ENCODE measurements around the gene ETAA1. TPM values are rescaled to one million over a fixed set of nuclear protein-coding genes. Genes with fewer than 3 reads are reported as not detected.

ETAA1 gene
- 8.1 and 19.2 TPM in 2 replicates for total RNA-seq (2012; rRNA removed)
- polyA plus RNA-seq (2012; rRNA removed): 5.2 and 6.9 TPM in 2 replicates
- polyA plus RNA-seq (2012; cell fraction: cytosol; rRNA removed): 2.3 and 2.4 TPM in 2 replicates
- 3.4 and 12.7 TPM in 2 replicates for polyA plus RNA-seq (2012; cell fraction: nucleus; rRNA removed; ENCODE audit: low replicate concordance)
- percentile 79 among the genes with signal in this experiment for Bru-seq, nascent RNA
- percentile 62 among the genes with signal in this experiment for BruChase-seq, experiment 1, labeled RNA remaining after a 6-hour chase
- percentile 75 among the genes with signal in this experiment for BruChase-seq, experiment 2, labeled RNA remaining after a 2-hour chase
- long read RNA-seq, transcript ETAA1-201 (6 exons, 3,418 nt): major isoform, 7 of 14 reads
- long read RNA-seq, partial matches to known transcripts: 2 of 14 reads
- long read RNA-seq, other reads (novel, unspliced or antisense): 5 of 14 reads

- H3K27me3 ChIP-seq (ENCODE audit: control insufficient read depth, insufficient read depth, low read length): no peaks in the 10 kb centered on the region
- H2BK120ac ChIP-seq (ENCODE audit: low read depth, low read length): peak within 1 kb of the TSS; percentile 88
- H3K79me1 ChIP-seq (ENCODE audit: low read depth in 1 of 2, low read length in 2 of 2): peaks cover 3 to 19% of the 10 kb centered on the region in 2 experiments; a peak in 3 of 4 replicates
- H3K4me1 ChIP-seq (ENCODE audit: control insufficient read depth, insufficient read depth, low read length): peaks cover 9% of the 10 kb centered on the region
- peak within 1 kb of the TSS; percentile 94 for H2BK5ac ChIP-seq (ENCODE audit: low read depth, low read length, poor library complexity, severe bottlenecking)
- H3K4ac ChIP-seq (ENCODE audit: low read depth, low read length): peak within 1 kb of the TSS; percentile 99
- POLR2A ChIA-PET (ENCODE audit: unreplicated experiment): interaction anchor here (0.5 to 0.6 kb wide), 4 partner anchors 53 to 442 kb away, joined by 3 to 5 read pairs (median 4); no protein-coding TSS in a partner anchor
- peak; percentile 57; the same call in 1 of the 2 replicates for TF ChIP-seq MAZ (IDR thresholded peaks at IDR 0.05; ENCODE audit: borderline replicate concordance, low read depth, low read length)
- TF ChIP-seq RFX5 (IDR thresholded peaks at IDR 0.05; ENCODE audit: low read depth, low read length): no peak
- TF ChIP-seq USF2 (IDR thresholded peaks at IDR 0.05; ENCODE audit: low read depth, low read length): 0 out of 2 replicates have a peak, but pooled peaks have one; percentile 24
- TF ChIP-seq CHD1 (IDR thresholded peaks at IDR 0.05; ENCODE audit: low read depth, low read length): no peak; the same call in 1 of the 2 replicates
- TF ChIP-seq CTCF (conservative IDR thresholded peaks at IDR 0.05; ENCODE audit: low read depth, low read length): no peak
- TF ChIP-seq POLR2A (IDR thresholded peaks at IDR 0.05; ENCODE audit: low read depth, low read length): peak; percentile 83
- no peak for TF ChIP-seq ELK1 (IDR thresholded peaks at IDR 0.05; ENCODE audit: borderline replicate concordance, low read depth, low read length)
- peak; percentile 25 for TF ChIP-seq RAD21 (IDR thresholded peaks at IDR 0.05; ENCODE audit: low read length)
- dilution Hi-C loops (cut with HindIII; ENCODE audit: low sequenced_read_pairs, unreplicated experiment): no loop called here
- WGBS, 2 experiments (ENCODE audit: extremely low coverage in 2 of 2, insufficient read length in 1 of 2): 0% methylated on average over 20 of the region's 61 CpGs; no CpG with 5 or more reads in 1 of the 2 experiments
- in situ Hi-C loops (cut with MboI; ENCODE audit: low sequenced_read_pairs): no loop called here
- ATAC-seq (ENCODE audit: low read depth) (peak; percentile 96), DNase-seq (peak; percentile 90)
- H2AK9ac ChIP-seq (replicated peaks; ENCODE audit: low read depth, low read length, poor library complexity): peak within 1 kb of the TSS; percentile 96
- peak within 1 kb of the TSS; percentile 95 for H2AK5ac ChIP-seq (ENCODE audit: low read depth, low read length)
- H2BK20ac ChIP-seq (ENCODE audit: low read depth, low read length): peak within 1 kb of the TSS; percentile 89
- TSS peak; percentile 73 for BruUV-seq (replicated peaks)
- H3K9ac ChIP-seq (ENCODE audit: low read depth, low read length): peak within 1 kb of the TSS; percentile 96
- intact Hi-C loops (cut with micrococcal nuclease): loop anchor here (1.0 to 5.0 kb wide), 3 partner anchors 137 to 960 kb away; partner anchors contain the start of gene MEIS1
- peak within 1 kb of the TSS; percentile 94 for H3K23ac ChIP-seq (ENCODE audit: low read depth, low read length)
- H3K9me3 ChIP-seq (ENCODE audit: control insufficient read depth, insufficient read depth, low read length): no peaks in the 10 kb centered on the region
- H3K4me3 ChIP-seq (ENCODE audit: insufficient read depth, low read depth, low read length): peak within 1 kb of the TSS; percentile 87
- peak within 1 kb of the TSS; percentile 97 for H3K56ac ChIP-seq (ENCODE audit: extremely low read depth, insufficient read depth, low read length)
- no peaks in the 10 kb centered on the region for H4K20me1 ChIP-seq (ENCODE audit: insufficient read depth, low read length)
- H3K36me3 ChIP-seq (ENCODE audit: control insufficient read depth, insufficient read depth, low read length): no peaks in the 10 kb centered on the region
- peak within 1 kb of the TSS; percentile 96 for H3K4me2 ChIP-seq (ENCODE audit: low read depth, low read length)
- H4K8ac ChIP-seq (ENCODE audit: low read depth in 2 of 2, low read length in 2 of 2): peak within 1 kb of the TSS; percentile 94 to 98
- peaks cover 3% of the 10 kb centered on the region; the same call in 1 of the 2 replicates for H3K9me1 ChIP-seq (ENCODE audit: insufficient read depth, low read length)
- H3K27ac ChIP-seq (ENCODE audit: insufficient read depth, low read length): peak within 1 kb of the TSS; percentile 96
- H2BK15ac ChIP-seq (ENCODE audit: low read depth, low read length): peak within 1 kb of the TSS; percentile 95; the same call in 2 of the 3 replicates
- H4K91ac ChIP-seq (ENCODE audit: insufficient read depth, low read depth, low read length): peak within 1 kb of the TSS; percentile 98
- peak within 1 kb of the TSS; percentile 100 for H3K14ac ChIP-seq (replicated peaks; ENCODE audit: low read depth, low read length)
- H4K5ac ChIP-seq (ENCODE audit: low read depth, low read length): peak within 1 kb of the TSS; percentile 95
- H2AFZ ChIP-seq (replicated peaks; ENCODE audit: low read length, poor library complexity): peak within 1 kb of the TSS; percentile 95
- H3K18ac ChIP-seq (ENCODE audit: low read depth, low read length): peak within 1 kb of the TSS; percentile 87
- CTCF ChIA-PET: interaction anchor here (0.6 kb wide), 1 partner anchor 1768 kb away, joined by 4 read pairs; no protein-coding TSS in a partner anchor
These were observed at the start of gene ETAA1 for GRCh38 chr2:67397143-67397986. TSS of gene ETAA1 (plus strand) at chr2:67397333. CDS start at chr2:67397449, 116 bp downstream.

Measured in IMR-90 (cell line).